Measurements from ENCODE around the gene SLC37A3. TPM values are rescaled to one million over a fixed set of nuclear protein-coding genes. Genes with fewer than 3 reads are reported as not detected.

The SLC37A3 gene
- polyA plus RNA-seq, 2 of the 4 experiments (the other 2 are of a cell fraction) = 26.9 to 53.2 TPM

DNA sequence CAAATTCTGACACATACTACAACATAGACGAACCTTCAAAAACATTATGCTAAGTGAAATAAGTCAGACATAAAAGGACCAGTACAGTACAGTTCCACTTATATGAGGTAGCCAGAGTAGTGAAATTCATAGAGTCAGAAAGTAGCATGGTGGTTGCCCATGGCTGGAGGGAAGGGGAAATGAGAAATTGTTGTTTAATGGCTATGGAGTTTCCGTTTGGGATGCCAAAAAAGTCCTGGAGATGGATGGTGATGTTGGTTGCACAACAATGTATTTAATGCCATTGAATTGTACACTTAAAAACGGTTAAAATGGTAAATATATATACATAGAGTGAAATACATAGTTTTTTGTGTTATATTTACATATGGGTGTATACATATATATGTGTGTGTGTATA, 2.1 kb upstream of the SLC37A3 start (continued):
- TF ChIP-seq, protein P1, sequence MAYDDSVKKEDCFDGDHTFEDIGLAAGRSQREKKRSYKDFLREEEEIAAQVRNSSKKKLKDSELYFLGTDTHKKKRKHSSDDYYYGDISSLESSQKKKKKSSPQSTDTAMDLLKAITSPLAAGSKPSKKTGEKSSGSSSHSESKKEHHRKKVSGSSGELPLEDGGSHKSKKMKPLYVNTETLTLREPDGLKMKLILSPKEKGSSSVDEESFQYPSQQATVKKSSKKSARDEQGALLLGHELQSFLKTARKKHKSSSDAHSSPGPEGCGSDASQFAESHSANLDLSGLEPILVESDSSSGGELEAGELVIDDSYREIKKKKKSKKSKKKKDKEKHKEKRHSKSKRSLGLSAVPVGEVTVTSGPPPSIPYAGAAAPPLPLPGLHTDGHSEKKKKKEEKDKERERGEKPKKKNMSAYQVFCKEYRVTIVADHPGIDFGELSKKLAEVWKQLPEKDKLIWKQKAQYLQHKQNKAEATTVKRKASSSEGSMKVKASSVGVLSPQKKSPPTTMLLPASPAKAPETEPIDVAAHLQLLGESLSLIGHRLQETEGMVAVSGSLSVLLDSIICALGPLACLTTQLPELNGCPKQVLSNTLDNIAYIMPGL (CRISPR knock-in tag; IDR thresholded peaks at IDR 0.05; ENCODE audit: borderline replicate concordance) = no peak
- no peak for TF ChIP-seq ESRRA (IDR thresholded peaks at IDR 0.05; ENCODE audit: borderline replicate concordance, low read length)

DNA sequence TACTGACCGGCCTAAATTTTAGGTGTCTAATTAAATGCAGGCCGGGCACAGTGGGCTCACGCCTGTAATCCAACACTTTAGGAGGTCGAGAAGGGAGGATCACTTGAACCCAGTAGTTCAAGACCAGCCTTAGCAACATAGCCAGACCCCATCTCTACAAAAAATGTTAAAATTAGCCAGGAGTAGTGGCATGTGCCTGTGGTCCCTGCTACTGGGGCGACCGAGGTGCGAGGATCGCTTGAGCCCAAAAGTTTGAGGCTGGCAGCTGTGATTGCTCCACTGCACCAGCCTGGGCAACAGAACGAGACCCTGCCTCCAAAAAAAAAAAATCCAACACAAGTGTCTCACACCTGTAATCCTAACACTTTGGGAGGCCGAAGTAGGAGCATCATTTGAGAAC, 491 bp upstream of the SLC37A3 start:
- no peak for TF ChIP-seq SMC3 (IDR thresholded peaks at IDR 0.05)
- TF ChIP-seq, protein P2, sequence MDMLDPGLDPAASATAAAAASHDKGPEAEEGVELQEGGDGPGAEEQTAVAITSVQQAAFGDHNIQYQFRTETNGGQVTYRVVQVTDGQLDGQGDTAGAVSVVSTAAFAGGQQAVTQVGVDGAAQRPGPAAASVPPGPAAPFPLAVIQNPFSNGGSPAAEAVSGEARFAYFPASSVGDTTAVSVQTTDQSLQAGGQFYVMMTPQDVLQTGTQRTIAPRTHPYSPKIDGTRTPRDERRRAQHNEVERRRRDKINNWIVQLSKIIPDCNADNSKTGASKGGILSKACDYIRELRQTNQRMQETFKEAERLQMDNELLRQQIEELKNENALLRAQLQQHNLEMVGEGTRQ (IDR thresholded peaks at IDR 0.05) = no peak
- TF ChIP-seq CBX2 (IDR thresholded peaks at IDR 0.05; ENCODE audit: borderline replicate concordance, low read depth) = no peak
- no peak for TF ChIP-seq NFE2L2 (conservative IDR thresholded peaks at IDR 0.05; ENCODE audit: low read length)
- no peak for TF ChIP-seq HOXB5 (CRISPR knock-in tag; IDR thresholded peaks at IDR 0.05)
- TF ChIP-seq ZFP36 (IDR thresholded peaks at IDR 0.05; ENCODE audit: borderline replicate concordance, partially characterized antibody) = no peak
- TF ChIP-seq, protein P3, sequence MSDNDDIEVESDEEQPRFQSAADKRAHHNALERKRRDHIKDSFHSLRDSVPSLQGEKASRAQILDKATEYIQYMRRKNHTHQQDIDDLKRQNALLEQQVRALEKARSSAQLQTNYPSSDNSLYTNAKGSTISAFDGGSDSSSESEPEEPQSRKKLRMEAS (IDR thresholded peaks at IDR 0.05) = no peak
- FAIRE-seq (no peak), DNase-seq (ENCODE audit: low read depth in 1 of 2, low spot score in 1 of 2) (no peak), ATAC-seq (peak in 1 of 2 experiments; percentile 5; a peak in 1 of 6 replicates)
- ChIA-PET POLR2A (interaction anchor here (0.6 kb wide), 1 partner anchor 222 kb away, joined by 3 read pairs; no protein-coding TSS in a partner anchor), CTCF (interaction anchor here (1.2 kb wide), 1 partner anchor 23 kb away, joined by 3 read pairs; no protein-coding TSS in a partner anchor)
- peak overlapping the region; percentile 95 for H3K4me3 ChIP-seq
- H3K4me1 ChIP-seq = peaks cover 17% of the 10 kb centered on the region; the same call in 2 of the 3 replicates
- H3K9me3 ChIP-seq = no peaks in the 10 kb centered on the region
- peak overlapping the region; percentile 89 for H3K4me2 ChIP-seq
- H3K27ac ChIP-seq = peak overlapping the region in 1 of 2 experiments; percentile 100; a peak in 2 of 6 replicates
- 13% methylated on average over 10 of the region's 10 CpGs for WGBS (ENCODE audit: missing lambda C conversion rate)

DNA sequence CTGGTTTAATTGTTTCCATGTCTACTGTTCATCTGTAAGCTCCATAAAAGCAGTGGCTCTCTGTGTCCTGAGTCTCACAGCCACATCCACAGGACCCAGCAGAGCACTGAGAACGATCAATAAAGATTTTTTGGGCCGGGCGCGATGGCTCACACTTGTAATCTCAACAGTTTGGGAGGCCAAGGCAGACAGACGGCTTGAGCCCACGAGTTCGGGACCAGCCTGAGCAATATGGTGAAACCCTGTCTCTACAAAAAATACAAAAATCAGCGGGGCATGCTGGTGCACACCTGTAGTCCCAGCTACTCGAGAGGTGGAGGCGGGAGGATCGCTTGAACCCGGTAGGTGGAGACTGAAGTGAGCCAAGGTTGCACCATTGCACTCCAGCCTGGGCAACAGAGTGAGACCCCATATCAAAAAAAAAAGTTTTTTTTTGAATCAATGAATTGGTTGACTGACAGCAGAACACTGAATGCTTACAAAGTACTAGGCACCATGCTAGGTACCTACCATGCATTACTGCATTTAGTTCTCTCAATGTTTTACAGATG, 4.5 kb downstream of the SLC37A3 start:
- H3K4me1 ChIP-seq = peaks cover 13% of the 10 kb centered on the region; the same call in 2 of the 3 replicates
- ATAC-seq = no peak
- no peak overlapping the region for H3K4me2 ChIP-seq
- ChIA-PET CTCF (interaction anchor here (1.5 to 1.6 kb wide), 2 partner anchors 28 to 50 kb away, joined by 3 read pairs; no protein-coding TSS in a partner anchor), POLR2A (no interaction called here)
- TF ChIP-seq, protein P4, sequence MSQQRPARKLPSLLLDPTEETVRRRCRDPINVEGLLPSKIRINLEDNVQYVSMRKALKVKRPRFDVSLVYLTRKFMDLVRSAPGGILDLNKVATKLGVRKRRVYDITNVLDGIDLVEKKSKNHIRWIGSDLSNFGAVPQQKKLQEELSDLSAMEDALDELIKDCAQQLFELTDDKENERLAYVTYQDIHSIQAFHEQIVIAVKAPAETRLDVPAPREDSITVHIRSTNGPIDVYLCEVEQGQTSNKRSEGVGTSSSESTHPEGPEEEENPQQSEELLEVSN (IDR thresholded peaks at IDR 0.05; ENCODE audit: borderline replicate concordance, low read depth) = no peak
- TF ChIP-seq, protein P3 (IDR thresholded peaks at IDR 0.05) = no peak
- TF ChIP-seq, protein P5, sequence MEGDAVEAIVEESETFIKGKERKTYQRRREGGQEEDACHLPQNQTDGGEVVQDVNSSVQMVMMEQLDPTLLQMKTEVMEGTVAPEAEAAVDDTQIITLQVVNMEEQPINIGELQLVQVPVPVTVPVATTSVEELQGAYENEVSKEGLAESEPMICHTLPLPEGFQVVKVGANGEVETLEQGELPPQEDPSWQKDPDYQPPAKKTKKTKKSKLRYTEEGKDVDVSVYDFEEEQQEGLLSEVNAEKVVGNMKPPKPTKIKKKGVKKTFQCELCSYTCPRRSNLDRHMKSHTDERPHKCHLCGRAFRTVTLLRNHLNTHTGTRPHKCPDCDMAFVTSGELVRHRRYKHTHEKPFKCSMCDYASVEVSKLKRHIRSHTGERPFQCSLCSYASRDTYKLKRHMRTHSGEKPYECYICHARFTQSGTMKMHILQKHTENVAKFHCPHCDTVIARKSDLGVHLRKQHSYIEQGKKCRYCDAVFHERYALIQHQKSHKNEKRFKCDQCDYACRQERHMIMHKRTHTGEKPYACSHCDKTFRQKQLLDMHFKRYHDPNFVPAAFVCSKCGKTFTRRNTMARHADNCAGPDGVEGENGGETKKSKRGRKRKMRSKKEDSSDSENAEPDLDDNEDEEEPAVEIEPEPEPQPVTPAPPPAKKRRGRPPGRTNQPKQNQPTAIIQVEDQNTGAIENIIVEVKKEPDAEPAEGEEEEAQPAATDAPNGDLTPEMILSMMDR (IDR thresholded peaks at IDR 0.05) = no peak
- TF ChIP-seq ZSCAN20 (CRISPR knock-in tag; IDR thresholded peaks at IDR 0.05) = no peak
- TF ChIP-seq EHF (CRISPR knock-in tag; IDR thresholded peaks at IDR 0.05) = no peak
- no peak for TF ChIP-seq FOSL2 (IDR thresholded peaks at IDR 0.05)
- TF ChIP-seq FOSL2 (CRISPR knock-in tag; IDR thresholded peaks at IDR 0.05) = no peak
- TF ChIP-seq CBX8 (IDR thresholded peaks at IDR 0.05) = no peak
- TF ChIP-seq, protein P6, sequence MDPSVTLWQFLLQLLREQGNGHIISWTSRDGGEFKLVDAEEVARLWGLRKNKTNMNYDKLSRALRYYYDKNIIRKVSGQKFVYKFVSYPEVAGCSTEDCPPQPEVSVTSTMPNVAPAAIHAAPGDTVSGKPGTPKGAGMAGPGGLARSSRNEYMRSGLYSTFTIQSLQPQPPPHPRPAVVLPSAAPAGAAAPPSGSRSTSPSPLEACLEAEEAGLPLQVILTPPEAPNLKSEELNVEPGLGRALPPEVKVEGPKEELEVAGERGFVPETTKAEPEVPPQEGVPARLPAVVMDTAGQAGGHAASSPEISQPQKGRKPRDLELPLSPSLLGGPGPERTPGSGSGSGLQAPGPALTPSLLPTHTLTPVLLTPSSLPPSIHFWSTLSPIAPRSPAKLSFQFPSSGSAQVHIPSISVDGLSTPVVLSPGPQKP (IDR thresholded peaks at IDR 0.05; ENCODE audit: low read depth, low read length) = no peak
- TF ChIP-seq ZFP36 (IDR thresholded peaks at IDR 0.05; ENCODE audit: borderline replicate concordance, partially characterized antibody) = no peak
- no peak for TF ChIP-seq FOSB (CRISPR knock-in tag; IDR thresholded peaks at IDR 0.05)
- no peak for TF ChIP-seq HOXB5 (CRISPR knock-in tag; IDR thresholded peaks at IDR 0.05)
- no peak for TF ChIP-seq JUNB (IDR thresholded peaks at IDR 0.05)
- no peak for TF ChIP-seq RCOR1 (IDR thresholded peaks at IDR 0.05; ENCODE audit: low read depth, low read length)
- TF ChIP-seq, protein P7, sequence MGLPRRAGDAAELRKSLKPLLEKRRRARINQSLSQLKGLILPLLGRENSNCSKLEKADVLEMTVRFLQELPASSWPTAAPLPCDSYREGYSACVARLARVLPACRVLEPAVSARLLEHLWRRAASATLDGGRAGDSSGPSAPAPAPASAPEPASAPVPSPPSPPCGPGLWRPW (IDR thresholded peaks at IDR 0.05) = no peak
- no peaks in the 10 kb centered on the region for H3K9me3 ChIP-seq
- 98% methylated on average over 12 of the region's 12 CpGs for WGBS (ENCODE audit: missing lambda C conversion rate)
- DNase-seq (ENCODE audit: low read depth in 1 of 2, low spot score in 1 of 2) = no peak
- H3K27ac ChIP-seq = no peak overlapping the region
- no peak for FAIRE-seq
- no peak overlapping the region for H3K4me3 ChIP-seq
